Erythroblast (primary cell): ENCODE data around the gene TYK2.
"Not testable (repeated sequence)": the region's sequence is repeated elsewhere in the genome, so short reads cannot be mapped to it uniquely, and the experiment has no call there.

Source experiments
- GATA1 ChIP-seq: IDR thresholded peaks from 2 replicates; pipeline ENCODE4 v1.6.1; 2011; ENCODE audit warnings: low read depth, mild to moderate bottlenecking, control low read depth, low read length, moderate library complexity
- POLR2A ChIP-seq: IDR thresholded peaks from 2 replicates; pipeline ENCODE4 v1.6.1; 2011; ENCODE audit warnings: mild to moderate bottlenecking, low read length

DNA sequence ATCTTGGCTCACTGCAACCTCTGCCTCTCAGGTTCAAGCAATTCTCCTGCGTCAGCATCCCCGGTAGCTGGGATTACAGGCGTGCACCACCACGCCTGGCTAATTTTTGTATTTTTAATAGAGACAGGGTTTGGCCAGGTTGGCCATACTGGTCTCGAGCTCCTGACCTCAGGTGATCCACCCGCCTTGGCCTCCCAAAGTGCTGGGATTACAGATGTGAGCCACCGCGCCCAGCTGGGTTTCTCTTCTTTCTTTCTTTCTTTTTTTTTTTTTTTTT lies 2.8 kb upstream of the TYK2 start:
- not testable (repeated sequence) for TF ChIP-seq POLR2A, GATA1
